CD4-positive, CD25-positive, alpha-beta regulatory T cell (primary cell): ENCODE data around the gene AFTPH. TPM values are rescaled to one million over a fixed set of nuclear protein-coding genes. Genes with fewer than 3 reads are reported as not detected.

Experiments used
- ATAC-seq, 2 donors: fragments of 150-1000 bp; cut with Tn5 transposase; one replicate each; pipeline ENCODE4 v1.10.0; 2021; ENCODE audit warnings: low read depth in 2 of 2, moderate number of reproducible peaks in 2 of 2, moderate library complexity in 1 of 2
- DNase-seq, 3 donors: peaks; one replicate each; pipeline versions ENCODE4 v3.0.0 to v3.0.0-alpha.2; 2012 to 2022; ENCODE audit warnings: mixed read lengths in 1 of 3
- H3K27ac ChIP-seq: one replicate; pipeline ENCODE4 v1.7.0; 2013; ENCODE audit warnings: mild to moderate bottlenecking, low read length; ENCODE audit not compliant: insufficient read depth, poor library complexity, severe bottlenecking
- H3K27me3 ChIP-seq: one replicate; pipeline ENCODE4 v1.7.0; 2013; ENCODE audit warnings: low read length; ENCODE audit not compliant: control insufficient read depth, insufficient read depth
- H3K36me3 ChIP-seq: one replicate; pipeline ENCODE4 v1.7.0; 2013; ENCODE audit warnings: mild to moderate bottlenecking, low read length, moderate library complexity; ENCODE audit not compliant: control insufficient read depth, insufficient read depth
- H3K4me1 ChIP-seq: 2 replicates; pipeline ENCODE4 v1.7.0; 2013; ENCODE audit warnings: mild to moderate bottlenecking, low read length; ENCODE audit not compliant: insufficient read depth, control insufficient read depth, poor library complexity, severe bottlenecking
- H3K4me3 ChIP-seq: one replicate; pipeline ENCODE4 v1.7.0; 2013; ENCODE audit warnings: low read depth, mild to moderate bottlenecking, low read length, moderate library complexity
- H3K9me3 ChIP-seq, 2 experiments: 1 replicate in 1 of 2; 2 replicates in 1 of 2; pipeline ENCODE4 v1.7.0; 2013; ENCODE audit warnings: low read length in 2 of 2, mild to moderate bottlenecking in 1 of 2, moderate library complexity in 1 of 2; ENCODE audit not compliant: control insufficient read depth in 2 of 2
- H3K27ac Mint-ChIP-seq, 3 donors: one replicate each; pipeline ENCODE4 v1.8.0; 2020 to 2022; ENCODE audit warnings: mild to moderate bottlenecking in 3 of 3, mixed read lengths in 3 of 3, moderate library complexity in 2 of 3
- H3K27me3 Mint-ChIP-seq: one replicate; pipeline ENCODE4 v1.8.0; 2022; ENCODE audit warnings: mild to moderate bottlenecking, mixed read lengths
- H3K36me3 Mint-ChIP-seq: one replicate; pipeline ENCODE4 v1.8.0; 2020; ENCODE audit warnings: mixed read lengths
- H3K4me1 Mint-ChIP-seq, 4 donors: one replicate each; pipeline ENCODE4 v1.8.0; 2020 to 2022; ENCODE audit warnings: mixed read lengths in 4 of 4, mild to moderate bottlenecking in 1 of 4
- H3K4me3 Mint-ChIP-seq, 4 donors: one replicate each; pipeline ENCODE4 v1.8.0; 2020 to 2022; ENCODE audit warnings: mild to moderate bottlenecking in 4 of 4, mixed read lengths in 4 of 4, moderate library complexity in 3 of 4
- H3K9me3 Mint-ChIP-seq, 7 donors: one replicate each; pipeline ENCODE4 v1.8.0; 2020 to 2022; ENCODE audit warnings: mixed read lengths in 7 of 7, mild to moderate bottlenecking in 3 of 7, moderate library complexity in 2 of 7
- polyA plus RNA-seq, 4 donors: library from polyadenylated mRNA; unstranded; fragments of 300-500 nt; fragmentation: Illumina TruSeq; gene quantifications; one replicate each; pipeline ENCODE4 v1.2.3, GENCODE V29; 2021
- total RNA-seq: library from RNA; stranded (reverse); gene quantifications from one replicate; pipeline ENCODE4 v1.2.3, GENCODE V29; 2022

The AFTPH gene
- total and polyA plus RNA-seq, 5 donors from 2014 or later, result 23.7 to 45.0 (median 28.2) TPM

DNA sequence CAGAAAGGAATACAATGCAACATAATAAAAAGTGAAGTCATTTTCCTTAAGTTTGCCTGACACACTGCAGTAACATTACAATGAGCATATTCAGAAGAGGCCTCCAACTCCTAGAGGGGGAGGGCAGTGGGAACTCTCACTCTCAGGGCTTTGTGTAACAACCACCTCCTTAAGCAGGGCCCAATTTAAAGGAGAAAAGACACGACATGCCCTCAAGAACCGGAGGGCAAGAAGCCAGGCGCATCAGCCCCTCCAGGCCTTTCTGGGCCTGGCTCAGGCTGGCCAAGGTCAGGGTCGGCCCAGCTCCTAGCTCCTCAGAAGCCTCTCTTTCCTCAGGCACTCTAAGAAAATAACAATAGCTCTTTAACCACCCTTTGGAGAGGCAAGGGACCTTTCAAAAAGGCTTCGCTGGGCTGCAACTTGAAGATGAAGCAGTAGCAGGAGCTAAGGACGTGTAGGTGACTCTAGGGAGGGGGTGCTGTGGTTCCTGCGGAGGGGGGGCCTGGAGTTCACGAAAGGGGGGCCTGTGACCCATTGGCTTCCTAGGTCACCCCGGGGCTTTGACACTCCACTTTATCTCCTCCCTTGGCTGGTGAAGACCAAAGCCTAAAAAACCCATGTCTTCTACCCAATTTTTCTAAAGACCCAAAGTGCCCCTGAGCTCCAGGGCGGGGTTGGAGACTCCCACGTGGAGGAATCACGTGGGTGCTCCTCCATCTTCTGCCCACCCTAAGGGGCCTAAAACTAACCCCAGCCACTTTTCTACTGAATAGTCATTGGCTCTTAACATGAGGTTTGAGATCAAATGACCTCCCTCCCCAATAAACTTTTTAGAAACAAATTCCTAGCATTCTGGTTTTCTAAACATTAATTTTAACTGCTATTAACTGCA lies 116.3 kb downstream of the AFTPH start:
- H3K4me3 ChIP-seq, result no peak overlapping the region
- H3K4me1 Mint-ChIP-seq, result peaks cover 54 to 98% (median 63%) of the 10 kb centered on the region in 4 donors
- H3K27me3 Mint-ChIP-seq, result no peaks in the 10 kb centered on the region
- no peaks in the 10 kb centered on the region for H3K9me3 ChIP-seq
- H3K27ac ChIP-seq, result no peak overlapping the region
- peaks cover 14% of the 10 kb centered on the region for H3K36me3 Mint-ChIP-seq
- peaks cover 7% of the 10 kb centered on the region for H3K36me3 ChIP-seq
- DNase-seq, result no peak
- H3K9me3 Mint-ChIP-seq, result no peaks in the 10 kb centered on the region
- peaks cover 48% of the 10 kb centered on the region for H3K4me1 ChIP-seq
- no peak for ATAC-seq
- peak overlapping the region in 2 of 3 donors; percentile 44 to 86 for H3K27ac Mint-ChIP-seq
- H3K4me3 Mint-ChIP-seq, result peak overlapping the region in 1 of 4 donors; percentile 14
- H3K27me3 ChIP-seq, result no peaks in the 10 kb centered on the region

DNA sequence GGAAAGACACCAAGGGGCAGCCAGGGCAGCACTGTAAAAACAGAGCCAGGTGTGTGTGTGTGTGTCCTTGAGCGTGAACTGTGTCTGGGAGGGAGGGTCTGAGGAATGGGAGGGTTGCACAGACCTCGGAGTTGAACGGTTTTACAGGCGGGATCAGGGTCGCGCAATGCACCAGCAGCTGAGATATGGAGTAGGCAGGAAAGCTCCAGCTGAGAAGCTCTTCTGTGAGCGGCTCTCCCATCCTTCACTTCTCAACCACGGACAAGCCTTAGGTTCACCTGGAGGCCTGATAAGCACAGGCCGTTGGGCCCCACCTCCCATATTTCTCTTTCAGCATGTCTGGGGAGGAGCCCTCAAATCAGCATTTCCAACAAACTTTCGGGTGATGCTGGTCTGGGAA lies 117.5 kb downstream of the AFTPH start:
- DNase-seq (no peak), ATAC-seq (no peak)
- Histone ChIP-seq H3K27ac (no peak overlapping the region), H3K27me3 (no peaks in the 10 kb centered on the region), H3K4me3 (no peak overlapping the region), H3K4me1 (peaks cover 53% of the 10 kb centered on the region), H3K9me3 (no peaks in the 10 kb centered on the region), H3K36me3 (no peaks in the 10 kb centered on the region)
- no peaks in the 10 kb centered on the region for H3K9me3 Mint-ChIP-seq
- peaks cover 52 to 96% (median 64%) of the 10 kb centered on the region in 4 donors for H3K4me1 Mint-ChIP-seq
- peak overlapping the region in 2 of 4 donors; percentile 35 to 50 for H3K4me3 Mint-ChIP-seq
- no peaks in the 10 kb centered on the region for H3K27me3 Mint-ChIP-seq
- H3K36me3 Mint-ChIP-seq, result peaks cover 5% of the 10 kb centered on the region
- peak overlapping the region in 2 of 3 donors; percentile 53 to 76 for H3K27ac Mint-ChIP-seq

Other genes with a start within 250 kb of the AFTPH start
- gene LGALSL, start 70.2 kb upstream of the AFTPH start, total RNA-seq, result 5.4 TPM
- under 1 TPM in 2 of 4 donors, not detected in 2; 0.11 to 0.28 TPM for gene LGALSL, start 70.2 kb upstream of the AFTPH start, polyA plus RNA-seq
- 33.5 TPM for gene SERTAD2, start 129.6 kb downstream of the AFTPH start, total RNA-seq
- 1 to 10 TPM; 4.2 to 7.5 (median 5.7) TPM for gene SERTAD2, start 129.6 kb downstream of the AFTPH start, polyA plus RNA-seq